K562 (cell line): ENCODE data around the gene FBXO22.

Experiments used
- ZNF124 ChIP-seq: sonication (generic); formaldehyde crosslinking; IDR thresholded peaks from 2 replicates; pipeline ENCODE4 v1.8.1; 2022; ENCODE audit warnings: missing genetic modification reagents
- ZNF408 ChIP-seq: fragments of 250-450 bp; sonication (Bioruptor Pico); IDR thresholded peaks from 2 replicates; pipeline ENCODE4 v1.4.0; 2020; ENCODE audit warnings: low read depth, mild to moderate bottlenecking, moderate library complexity
- ZNF644 ChIP-seq: fragments of 200-800 bp; sonication (Bioruptor generic); IDR thresholded peaks from 2 replicates; pipeline ENCODE4 v1.6.1; 2016; ENCODE audit warnings: low read depth, missing genetic modification characterization, missing compliant biosample characterization

GRCh38 chr15:75857886-75858285 lies 45.8 kb upstream of the FBXO22 start:
- TF ChIP-seq ZNF124 (CRISPR knock-in tag) (no peak), ZNF408 (CRISPR knock-in tag) (no peak), ZNF644 (tag) (no peak)
